Spleen (tissue), 11 donors: Measurements from ENCODE around the gene ATP6V0B. TPM values are rescaled to one million over a fixed set of nuclear protein-coding genes. Genes with fewer than 3 reads are reported as not detected.

ENCODE experiments used
- DNase-seq: peaks from one replicate; pipeline ENCODE4 v3.0.0-alpha.2; 2020
- H3K27ac ChIP-seq, 8 donors: fragments of 200-600 bp; sonication (generic) in 7 of 8; 1 replicate in 4 of 8; 2 replicates in 4 of 8; pipeline versions ENCODE4 v1.5.0 to v1.8.0; 2016 to 2021; ENCODE audit warnings: inconsistent platforms in 4 of 8, mild to moderate bottlenecking in 4 of 8, moderate library complexity in 1 of 8
- H3K27me3 ChIP-seq, 7 donors: fragments of 200-600 bp; sonication (generic) in 6 of 7; replicated peaks in 1 of 7; 1 replicate in 4 of 7; 2 replicates in 3 of 7; pipeline versions ENCODE4 v1.5.0 to v1.8.0; 2016 to 2021; ENCODE audit warnings: inconsistent platforms in 3 of 7, mild to moderate bottlenecking in 1 of 7
- H3K36me3 ChIP-seq, 6 donors: fragments of 200-600 bp; sonication (generic) in 5 of 6; 1 replicate in 4 of 6; 2 replicates in 2 of 6; pipeline versions ENCODE4 v1.5.0 to v1.8.0; 2016 to 2021; ENCODE audit warnings: inconsistent platforms in 2 of 6
- H3K4me1 ChIP-seq, 6 donors: fragments of 200-600 bp; sonication (generic) in 5 of 6; 1 replicate in 3 of 6; 2 replicates in 3 of 6; pipeline versions ENCODE4 v1.5.0 to v1.8.0; 2016 to 2021; ENCODE audit warnings: inconsistent platforms in 3 of 6
- H3K4me3 ChIP-seq, 8 donors: fragments of 200-600 bp; sonication (generic) in 7 of 8; 1 replicate in 4 of 8; 2 replicates in 4 of 8; pipeline versions ENCODE4 v1.5.0 to v1.8.0; 2016 to 2021; ENCODE audit warnings: inconsistent platforms in 4 of 8, mild to moderate bottlenecking in 4 of 8, moderate library complexity in 2 of 8
- H3K9me3 ChIP-seq, 8 donors: fragments of 200-600 bp; sonication (generic) in 7 of 8; 1 replicate in 4 of 8; 2 replicates in 4 of 8; pipeline versions ENCODE4 v1.5.0 to v1.8.0; 2016 to 2021; ENCODE audit warnings: inconsistent platforms in 4 of 8
- POLR2A ChIP-seq, 3 donors: fragments of 450-650 bp; IDR thresholded peaks; one replicate each; pipeline ENCODE4 v1.5.1; 2017; ENCODE audit warnings: antibody characterized with exemption in 3 of 3, mild to moderate bottlenecking in 1 of 3
- POLR2AphosphoS5 ChIP-seq, 3 donors: sonication (generic); formaldehyde crosslinking; IDR thresholded peaks; one replicate each; pipeline ENCODE4 v1.5.1; 2017; ENCODE audit warnings: antibody characterized with exemption in 3 of 3
- WGBS, 5 donors: extraction: QIAGEN DNeasy Blood & Tissue Kit in 3 of 5; methylation state at CpG; one replicate each; pipeline versions ENCODE4 v1.1.5 to v1.1.7; 2013 to 2018; 5-methylcytosine and 5-hydroxymethylcytosine counted together
- intact Hi-C: fragments of 100-400 bp; cut with DNase I; formaldehyde crosslinking; loops from one replicate; pipeline ENCODE4 v1.15.0; 2023; ENCODE audit warnings: low total_unique reads
- polyA plus RNA-seq, 3 donors: library from polyadenylated mRNA; stranded (reverse); fragments of 200-250 nt; gene quantifications; one replicate each; pipeline ENCODE4 v1.2.1, GENCODE V29; 2013
- total RNA-seq, 7 donors: library from RNA; depleted of rRNA in 3 of 7; stranded (reverse); fragments of >200 nt in 3 of 7; fragmentation: NEBNext Ultra II Directional in 4 of 7; extraction: Animal tissue kit (Norgen Biotek cat#: 25700) in 4 of 7; gene quantifications; one replicate each; pipeline versions ENCODE4 v1.1.0 to v1.2.1, GENCODE V29; 2016 to 2021
- TF ChIP-seq, protein P1 (sequence below), 11 experiments: fragments of 200-600 bp in 7 of 11; fragments of 450-650 bp in 4 of 11; sonication (generic) in 4 of 11; IDR thresholded peaks in 8 of 11; conservative IDR thresholded peaks in 3 of 11; 1 replicate in 7 of 11; 2 replicates in 4 of 11; pipeline versions ENCODE4 v1.4.0 to v1.8.0; 2016 to 2021; ENCODE audit warnings: antibody characterized with exemption in 11 of 11, inconsistent platforms in 4 of 11, mild to moderate bottlenecking in 1 of 11
- donor health status: healthy with polysubstance abuse.
- donor health status: DM: no; HTN: no; CAD: no; lungs with moderate emphysema.
- donor health status: DM: no; HTN: no; CAD: no.
- donor health status: Bipolar disorder and iron deficiency.
- donor health status: healthy.
- donor health status: DM: no; HTN: no; CAD: no.
- donor health status: DM: yes; HTN: yes; CAD: no.

ATP6V0B gene
- total and polyA plus RNA-seq, 10 donors, result 124 to 219 (median 177) TPM

DNA sequence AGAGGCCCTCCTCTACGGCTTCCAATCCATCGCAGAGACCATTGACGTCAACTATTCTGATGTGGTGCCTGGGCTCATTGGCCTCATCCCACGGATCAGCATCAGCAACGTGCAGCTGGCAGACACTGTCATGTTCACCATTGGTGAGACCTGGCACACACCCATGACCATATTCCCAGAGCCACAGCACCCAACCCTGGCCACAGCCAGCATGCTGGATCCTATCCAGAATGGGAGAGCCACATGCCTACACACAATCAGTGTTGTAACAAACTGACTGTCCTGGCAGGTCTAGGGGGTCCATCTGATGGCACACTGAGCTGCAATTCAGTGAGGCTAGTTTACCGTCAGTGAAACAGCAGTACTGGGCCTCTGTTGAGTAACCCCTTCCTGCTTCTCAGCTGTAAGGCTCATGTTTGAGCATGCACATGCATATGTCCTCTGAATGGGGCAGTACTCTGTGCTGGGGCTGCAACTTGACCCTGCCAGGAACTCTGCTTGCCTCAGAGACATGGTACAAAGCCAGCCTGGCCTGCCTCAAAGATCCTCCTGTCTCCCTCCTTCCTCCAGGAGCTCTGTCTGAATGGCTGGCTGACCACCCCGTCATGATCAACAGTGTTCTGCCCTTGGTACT is 17.2 kb upstream of the ATP6V0B start:
- TF ChIP-seq, protein P1, sequence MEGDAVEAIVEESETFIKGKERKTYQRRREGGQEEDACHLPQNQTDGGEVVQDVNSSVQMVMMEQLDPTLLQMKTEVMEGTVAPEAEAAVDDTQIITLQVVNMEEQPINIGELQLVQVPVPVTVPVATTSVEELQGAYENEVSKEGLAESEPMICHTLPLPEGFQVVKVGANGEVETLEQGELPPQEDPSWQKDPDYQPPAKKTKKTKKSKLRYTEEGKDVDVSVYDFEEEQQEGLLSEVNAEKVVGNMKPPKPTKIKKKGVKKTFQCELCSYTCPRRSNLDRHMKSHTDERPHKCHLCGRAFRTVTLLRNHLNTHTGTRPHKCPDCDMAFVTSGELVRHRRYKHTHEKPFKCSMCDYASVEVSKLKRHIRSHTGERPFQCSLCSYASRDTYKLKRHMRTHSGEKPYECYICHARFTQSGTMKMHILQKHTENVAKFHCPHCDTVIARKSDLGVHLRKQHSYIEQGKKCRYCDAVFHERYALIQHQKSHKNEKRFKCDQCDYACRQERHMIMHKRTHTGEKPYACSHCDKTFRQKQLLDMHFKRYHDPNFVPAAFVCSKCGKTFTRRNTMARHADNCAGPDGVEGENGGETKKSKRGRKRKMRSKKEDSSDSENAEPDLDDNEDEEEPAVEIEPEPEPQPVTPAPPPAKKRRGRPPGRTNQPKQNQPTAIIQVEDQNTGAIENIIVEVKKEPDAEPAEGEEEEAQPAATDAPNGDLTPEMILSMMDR (IDR thresholded peaks at IDR 0.05 in 8 of 11, conservative IDR thresholded peaks at IDR 0.05 in 3 of 11), result no peak
- TF ChIP-seq POLR2A (IDR thresholded peaks at IDR 0.05) (no peak), POLR2AphosphoS5 (IDR thresholded peaks at IDR 0.05) (no peak)
- Histone ChIP-seq H3K9me3 (no peaks in the 10 kb centered on the region), H3K27ac (no peak overlapping the region), H3K27me3 (no peaks in the 10 kb centered on the region), H3K4me1 (no peaks in the 10 kb centered on the region), H3K36me3 (peaks cover 0 to 77% (median 43%) of the 10 kb centered on the region in 6 donors), H3K4me3 (no peak overlapping the region)
- 77 to 94% (median 89%) methylated on average over 6 to 7 of the region's 7 CpGs for whole genome bisulfite sequencing, 5 donors
- no peak for DNase-seq
- intact Hi-C loops, result no loop called here

DNA sequence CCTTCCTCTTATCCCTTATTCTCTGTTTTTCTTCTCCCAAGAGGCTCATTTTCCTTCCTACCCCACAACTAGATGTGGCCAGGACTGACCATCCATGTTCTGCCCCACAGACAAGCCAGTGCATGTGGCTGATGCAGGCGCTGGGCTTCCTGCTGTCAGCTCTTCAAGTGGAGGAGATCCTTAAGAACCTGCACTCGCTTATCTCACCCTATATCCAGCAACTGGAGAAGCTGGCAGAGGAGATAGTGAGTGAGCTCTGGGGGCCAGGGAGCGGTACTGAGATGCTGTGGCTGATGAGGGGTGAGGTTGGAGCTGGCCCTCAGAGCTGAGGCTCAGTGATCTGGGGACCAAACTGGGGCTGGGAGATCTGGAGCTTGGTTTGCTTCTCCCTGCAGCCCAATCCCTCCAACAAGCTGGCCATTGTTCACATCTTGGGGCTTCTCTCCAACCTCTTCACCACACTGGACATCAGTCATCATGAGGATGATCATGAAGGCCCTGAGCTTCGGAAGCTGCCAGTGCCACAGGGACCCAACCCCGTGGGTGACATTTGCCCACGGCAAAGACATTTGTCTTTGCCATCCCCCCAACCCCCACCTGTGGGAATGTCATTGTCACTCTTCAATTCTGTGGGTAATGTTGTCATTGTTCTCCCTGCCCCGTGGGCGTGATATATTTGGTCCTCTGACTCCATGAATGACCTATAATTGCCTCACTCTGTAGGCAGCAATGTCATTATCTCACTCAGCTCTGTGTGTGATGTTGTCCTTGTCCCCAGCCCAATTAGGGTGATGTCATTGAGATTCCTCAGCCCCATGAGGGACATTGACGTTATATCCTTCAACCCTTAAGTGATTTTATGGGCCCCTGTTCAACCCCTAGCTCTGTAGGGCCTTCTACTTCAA is 16.2 kb upstream of the ATP6V0B start:
- no peak for DNase-seq
- Histone ChIP-seq H3K9me3 (no peaks in the 10 kb centered on the region), H3K4me1 (no peaks in the 10 kb centered on the region), H3K4me3 (no peak overlapping the region), H3K27me3 (no peaks in the 10 kb centered on the region), H3K27ac (no peak overlapping the region), H3K36me3 (peaks cover 0 to 80% (median 45%) of the 10 kb centered on the region in 6 donors)
- intact Hi-C loops, result no loop called here
- TF ChIP-seq POLR2A (IDR thresholded peaks at IDR 0.05) (no peak), POLR2AphosphoS5 (IDR thresholded peaks at IDR 0.05) (no peak)
- TF ChIP-seq, protein P1 (IDR thresholded peaks at IDR 0.05 in 8 of 11, conservative IDR thresholded peaks at IDR 0.05 in 3 of 11), result no peak
- WGBS, 5 donors, result 93 to 96% (median 93%) methylated on average over 8 to 9 of the region's 9 CpGs

DNA sequence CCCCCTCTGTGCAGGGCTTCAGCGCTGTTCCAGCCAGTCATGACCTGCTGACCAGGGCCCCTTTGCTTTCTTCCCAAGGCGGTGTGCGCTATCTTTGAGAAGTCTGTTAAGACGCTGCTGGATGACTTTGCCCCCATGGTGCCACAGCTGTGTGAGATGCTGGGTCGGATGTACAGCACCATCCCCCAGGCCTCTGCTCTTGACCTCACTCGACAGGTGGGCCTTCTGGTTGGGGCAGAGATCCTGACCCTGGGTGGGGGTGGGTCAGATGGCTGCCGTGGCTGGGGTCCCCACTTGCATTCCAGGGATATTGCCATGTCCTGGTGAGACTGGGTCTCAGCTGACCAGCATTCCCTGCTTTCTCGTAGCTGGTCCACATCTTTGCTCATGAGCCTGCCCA is 14.0 kb upstream of the ATP6V0B start:
- Histone ChIP-seq H3K27me3 (no peaks in the 10 kb centered on the region), H3K27ac (no peak overlapping the region), H3K36me3 (peaks cover 0 to 96% (median 45%) of the 10 kb centered on the region in 6 donors), H3K9me3 (no peaks in the 10 kb centered on the region), H3K4me3 (no peak overlapping the region), H3K4me1 (no peaks in the 10 kb centered on the region)
- DNase-seq, result no peak
- intact Hi-C loops, result no loop called here
- 82 to 96% (median 94%) methylated on average over 6 to 8 of the region's 8 CpGs for WGBS, 5 donors
- TF ChIP-seq, protein P1 (IDR thresholded peaks at IDR 0.05 in 8 of 11, conservative IDR thresholded peaks at IDR 0.05 in 3 of 11), result no peak
- TF ChIP-seq POLR2A (IDR thresholded peaks at IDR 0.05), result no peak
- no peak for TF ChIP-seq POLR2AphosphoS5 (IDR thresholded peaks at IDR 0.05)

DNA sequence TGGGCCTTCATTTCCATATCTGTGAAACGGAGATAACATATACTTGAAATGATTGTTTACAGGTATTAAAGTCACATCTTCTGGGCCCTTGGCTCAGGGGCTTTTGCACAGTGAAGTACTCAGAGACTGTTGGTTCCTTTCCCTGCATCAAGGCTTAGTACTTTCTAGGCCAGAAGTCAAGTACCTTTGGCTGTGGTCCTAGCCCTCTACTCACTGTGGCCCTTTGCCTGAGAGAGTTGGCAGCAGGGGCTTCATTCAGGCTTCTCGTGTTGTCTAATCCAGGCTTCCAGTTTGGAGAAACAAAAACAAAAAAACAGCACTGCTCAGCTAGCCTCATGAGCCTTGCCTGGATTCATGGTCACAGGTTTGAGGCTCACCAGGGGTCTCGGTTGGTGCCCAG is 13.1 kb upstream of the ATP6V0B start:
- intact Hi-C loops, result no loop called here
- no peaks in the 10 kb centered on the region for H3K4me1 ChIP-seq
- H3K36me3 ChIP-seq, result peaks cover 0 to 96% (median 38%) of the 10 kb centered on the region in 6 donors
- no peak for DNase-seq
- no peaks in the 10 kb centered on the region for H3K27me3 ChIP-seq
- H3K4me3 ChIP-seq, result no peak overlapping the region
- H3K9me3 ChIP-seq, result no peaks in the 10 kb centered on the region
- 83 to 91% (median 89%) methylated on average over 3 of the region's 3 CpGs for WGBS, 5 donors
- H3K27ac ChIP-seq, result no peak overlapping the region
- TF ChIP-seq POLR2AphosphoS5 (IDR thresholded peaks at IDR 0.05) (no peak), POLR2A (IDR thresholded peaks at IDR 0.05) (no peak)
- TF ChIP-seq, protein P1 (IDR thresholded peaks at IDR 0.05 in 8 of 11, conservative IDR thresholded peaks at IDR 0.05 in 3 of 11), result no peak
